Measurements from ENCODE around the gene MAL.

GRCh38 chr2:94980406-94980805 is 45.1 kb upstream of the MAL start:
- no peak for TF ChIP-seq EZH2 (IDR thresholded peaks at IDR 0.05)
- no peak for TF ChIP-seq POLR2AphosphoS5 (IDR thresholded peaks at IDR 0.05; ENCODE audit: borderline replicate concordance, low read depth, low read length)
- no peak for TF ChIP-seq FOXP2 (optimal IDR thresholded peaks at IDR 0.05; ENCODE audit: control extremely low read depth, extremely low read length, insufficient read depth)
